HG03558 (cell line): Measurements from ENCODE around the gene MEX3A.
"Not testable (repeated sequence)": the region's sequence is repeated elsewhere in the genome, so short reads cannot be mapped to it uniquely, and the experiment has no call there.

Experiments used
- ATAC-seq: cut with Tn5 transposase; IDR thresholded peaks from one replicate; pipeline ENCODE4 v1.9.1; 2021; ENCODE audit warnings: moderate number of reproducible peaks; ENCODE audit not compliant: unreplicated experiment; ENCODE audit errors: extremely low read depth

The MEX3A gene, protein sequence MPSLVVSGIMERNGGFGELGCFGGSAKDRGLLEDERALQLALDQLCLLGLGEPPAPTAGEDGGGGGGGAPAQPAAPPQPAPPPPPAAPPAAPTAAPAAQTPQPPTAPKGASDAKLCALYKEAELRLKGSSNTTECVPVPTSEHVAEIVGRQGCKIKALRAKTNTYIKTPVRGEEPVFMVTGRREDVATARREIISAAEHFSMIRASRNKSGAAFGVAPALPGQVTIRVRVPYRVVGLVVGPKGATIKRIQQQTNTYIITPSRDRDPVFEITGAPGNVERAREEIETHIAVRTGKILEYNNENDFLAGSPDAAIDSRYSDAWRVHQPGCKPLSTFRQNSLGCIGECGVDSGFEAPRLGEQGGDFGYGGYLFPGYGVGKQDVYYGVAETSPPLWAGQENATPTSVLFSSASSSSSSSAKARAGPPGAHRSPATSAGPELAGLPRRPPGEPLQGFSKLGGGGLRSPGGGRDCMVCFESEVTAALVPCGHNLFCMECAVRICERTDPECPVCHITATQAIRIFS

GRCh38 chr1:156082309-156083091, at the start of gene MEX3A:
Gene MEX3A, minus strand, starts transcription at chr1:156082465. Its CDS starts 467 bp downstream, at chr1:156081998.
- ATAC-seq = no peak

GRCh38 chr1:156130578-156130942, 48.3 kb upstream of the MEX3A start:
- ATAC-seq = no peak

DNA sequence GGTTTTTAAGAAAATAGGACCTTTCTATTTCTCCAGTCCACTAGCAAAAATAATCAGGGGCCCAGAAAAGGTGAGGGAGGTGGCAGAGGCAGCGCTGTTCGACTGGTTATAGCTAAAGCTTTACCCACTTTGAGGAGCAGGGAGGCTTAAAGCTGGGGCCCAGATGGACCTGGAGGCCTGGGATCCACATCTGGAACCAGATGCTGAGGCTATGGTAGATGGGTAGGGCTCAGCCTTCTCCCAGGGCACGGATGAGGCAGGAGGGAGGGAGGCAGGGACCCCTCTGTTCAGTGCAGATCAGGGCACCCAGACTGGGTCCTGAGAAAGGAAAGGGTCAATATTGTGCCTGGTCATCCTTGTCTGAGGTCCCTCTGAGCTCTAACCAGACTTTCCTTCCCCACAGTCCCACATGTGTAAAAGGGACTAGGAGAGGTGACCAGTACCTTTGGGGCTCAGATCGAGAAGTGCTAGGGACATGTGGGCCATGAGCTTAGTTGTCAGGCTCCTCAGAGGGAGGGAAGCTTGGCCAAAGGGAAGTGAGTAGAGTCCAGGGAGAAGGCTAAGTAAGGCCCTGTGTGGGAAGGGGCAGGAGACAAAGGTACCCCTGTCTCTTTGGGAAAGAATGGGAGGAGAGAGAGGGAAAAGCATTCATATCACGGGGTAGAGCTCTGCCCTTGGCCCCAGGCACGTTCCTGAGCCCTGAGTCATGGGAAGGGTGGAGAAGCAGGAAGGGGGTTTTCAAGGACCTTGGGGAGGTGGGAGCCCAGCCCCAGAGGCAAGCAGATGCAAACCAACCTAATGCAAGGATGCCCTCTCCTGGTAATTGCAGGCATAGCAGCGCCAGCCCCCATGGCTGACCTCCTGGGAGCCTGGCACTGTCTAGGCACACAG, 47.7 kb upstream of the MEX3A start:
- ATAC-seq = no peak

DNA sequence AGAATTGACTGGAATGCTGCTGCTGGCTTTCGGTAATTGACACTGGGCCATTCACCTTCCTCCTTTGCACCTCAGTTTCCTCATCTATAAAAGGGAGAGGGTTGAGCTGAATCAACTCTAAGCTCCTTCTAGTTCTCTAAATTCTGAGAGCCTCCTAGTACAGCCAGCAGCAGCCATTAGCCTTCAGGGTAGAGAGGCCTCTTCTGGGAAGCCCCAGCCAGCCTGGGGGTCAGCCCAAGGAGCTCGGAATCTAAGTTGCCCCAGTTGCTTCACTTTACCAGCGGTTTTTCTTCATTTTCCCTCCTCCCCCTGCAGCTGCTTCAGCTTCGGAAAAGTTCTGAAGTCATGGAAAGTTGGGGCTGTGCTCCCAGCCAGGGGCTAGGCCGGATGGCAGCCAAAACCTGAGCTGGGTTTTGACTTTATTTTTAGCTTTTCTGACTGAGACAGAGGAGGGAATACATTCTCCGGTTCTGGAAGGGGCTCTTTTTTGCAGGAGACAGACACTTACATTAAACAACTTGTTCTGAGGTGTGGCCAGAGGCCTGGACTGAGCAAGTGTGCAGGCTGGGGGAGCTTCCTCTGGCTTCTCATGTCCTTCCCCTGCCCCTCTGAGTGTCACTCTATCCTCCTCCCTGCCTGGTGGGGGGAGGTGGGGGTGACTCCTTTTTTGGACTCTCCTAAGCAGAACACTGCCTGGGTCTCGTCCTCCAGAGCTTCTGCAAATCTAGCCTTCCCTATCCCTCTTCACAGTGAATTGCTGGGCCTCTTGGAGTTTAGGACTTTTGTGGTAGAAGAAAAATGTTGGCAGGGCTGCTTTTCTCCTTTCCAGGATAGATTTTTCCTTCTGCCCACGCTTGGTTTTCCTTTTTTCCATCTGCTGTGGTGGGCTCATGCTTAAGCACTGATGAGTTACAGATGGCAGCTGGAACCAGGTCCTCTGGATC, 46.7 kb upstream of the MEX3A start:
- no peak for ATAC-seq

DNA sequence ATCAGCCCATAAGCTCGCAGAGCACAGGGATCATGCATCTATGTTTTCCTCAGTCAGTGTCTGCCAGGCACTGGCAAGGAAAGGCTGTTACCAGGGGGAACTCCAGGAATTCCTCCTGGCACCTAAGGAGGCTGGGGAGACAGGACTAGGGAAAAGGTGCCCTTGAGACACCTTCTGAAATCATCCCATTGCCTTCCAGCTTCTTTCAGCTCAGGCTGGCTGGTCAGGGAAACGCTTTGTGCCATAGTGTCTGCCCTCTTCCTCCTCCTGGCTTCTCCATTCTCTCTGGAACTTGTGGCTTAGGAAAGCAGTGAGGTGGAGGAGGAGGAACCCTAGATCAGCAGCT, 46.0 kb upstream of the MEX3A start:
- no peak for ATAC-seq

- no peak for ATAC-seq
Observed at GRCh38 chr1:156126630-156127534, 44.6 kb upstream of the MEX3A start.

DNA sequence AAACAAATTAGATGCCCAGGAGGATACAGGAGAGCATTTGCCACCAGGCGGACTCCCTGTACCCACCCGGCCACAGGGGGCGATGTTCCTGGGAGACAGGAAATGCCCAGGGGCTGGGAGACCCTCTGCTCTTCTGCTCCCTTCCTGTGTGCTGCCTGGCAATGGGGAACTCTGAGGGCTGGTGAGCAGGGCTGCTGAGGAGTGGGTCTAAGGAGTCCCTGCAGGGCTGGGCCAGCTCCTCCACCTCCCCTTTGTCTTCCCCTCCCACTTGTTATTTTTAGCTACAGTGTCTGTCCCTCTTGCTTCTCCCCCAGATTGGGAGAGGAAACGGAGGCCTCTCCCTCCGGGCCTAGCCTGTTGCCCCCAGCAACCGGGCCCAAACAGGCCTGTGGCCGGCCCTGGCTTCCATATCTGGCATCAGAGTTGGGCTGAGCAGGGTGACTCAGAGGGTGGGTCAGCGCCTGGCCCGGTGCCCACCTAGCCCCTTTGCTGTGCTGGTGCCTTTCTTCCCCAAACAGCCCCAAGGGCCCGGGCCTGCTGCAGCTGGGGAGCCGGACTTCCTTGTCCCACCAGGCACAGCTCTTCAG, 43.9 kb upstream of the MEX3A start:
- no peak for ATAC-seq

GRCh38 chr1:156125544-156125943, 43.3 kb upstream of the MEX3A start:
- ATAC-seq = not testable (repeated sequence)

- ATAC-seq = no peak
Observed at GRCh38 chr1:156124557-156125483, 42.6 kb upstream of the MEX3A start.

DNA sequence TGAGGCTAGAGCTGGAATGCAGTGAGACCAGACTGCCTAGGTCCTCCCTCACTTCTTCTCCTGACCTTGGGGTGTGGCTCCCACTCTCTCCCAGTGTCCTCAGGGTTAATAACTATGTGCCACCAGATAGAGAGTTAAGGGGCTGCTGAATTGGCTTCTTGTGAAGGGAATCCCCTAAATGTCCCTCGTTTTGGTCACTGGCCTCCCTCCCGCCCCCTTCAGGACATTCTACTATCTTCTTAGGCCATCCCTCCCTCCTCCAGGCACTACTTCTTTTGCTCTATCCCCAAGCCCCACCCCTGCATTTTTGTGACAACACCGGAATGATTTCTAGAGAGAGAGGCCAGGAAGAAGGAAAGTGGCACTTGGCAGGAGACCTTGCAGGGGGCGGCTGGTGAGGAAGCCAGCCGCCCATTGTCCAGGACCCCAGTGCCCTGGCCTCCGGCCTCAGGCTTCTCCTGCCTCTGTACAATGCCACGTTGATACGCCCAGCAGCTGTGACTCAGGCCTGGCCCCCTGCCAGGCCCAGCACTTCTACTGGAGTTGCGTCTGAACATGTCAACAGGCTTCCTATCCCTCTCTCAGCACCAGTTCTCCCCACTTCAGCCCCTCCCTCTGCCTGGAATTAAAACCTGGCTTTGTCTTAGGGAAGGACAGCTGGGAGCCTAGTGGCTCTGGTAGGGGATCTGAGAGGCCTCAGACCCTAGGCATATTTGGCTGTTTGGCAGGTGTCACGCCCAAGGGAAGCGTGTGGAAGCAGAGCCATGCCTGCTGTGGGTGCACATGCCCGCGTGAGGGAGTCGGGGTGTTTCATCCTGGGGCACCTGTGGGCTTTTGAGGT, 41.3 kb upstream of the MEX3A start:
- ATAC-seq = no peak

GRCh38 chr1:156122519-156123355, 40.5 kb upstream of the MEX3A start:
- no peak for ATAC-seq

- ATAC-seq = no peak
Observed at GRCh38 chr1:156122086-156122485, 39.8 kb upstream of the MEX3A start.

DNA sequence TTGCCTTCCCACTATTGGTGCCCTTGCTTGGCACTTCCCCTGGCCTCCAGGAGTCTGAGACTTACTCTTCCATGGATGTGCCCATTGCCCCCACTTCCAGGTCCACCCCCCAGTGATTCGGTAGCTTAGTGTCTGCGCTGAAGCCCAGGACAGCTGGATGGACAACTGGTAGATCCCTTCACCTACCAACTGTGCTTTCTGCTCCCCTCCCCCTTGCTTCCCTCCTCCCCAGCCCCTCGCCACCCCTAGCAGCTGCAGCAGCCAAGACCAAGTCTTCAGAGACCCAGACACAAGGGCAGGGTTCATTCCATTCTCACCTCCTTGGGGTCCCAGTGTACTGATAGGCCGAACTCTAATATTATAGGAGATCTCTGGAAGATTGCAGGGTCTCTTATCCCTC, 39.2 kb upstream of the MEX3A start:
- ATAC-seq = no peak

- ATAC-seq = not testable (repeated sequence)
Observed at GRCh38 chr1:156121005-156121404, 38.7 kb upstream of the MEX3A start.

DNA sequence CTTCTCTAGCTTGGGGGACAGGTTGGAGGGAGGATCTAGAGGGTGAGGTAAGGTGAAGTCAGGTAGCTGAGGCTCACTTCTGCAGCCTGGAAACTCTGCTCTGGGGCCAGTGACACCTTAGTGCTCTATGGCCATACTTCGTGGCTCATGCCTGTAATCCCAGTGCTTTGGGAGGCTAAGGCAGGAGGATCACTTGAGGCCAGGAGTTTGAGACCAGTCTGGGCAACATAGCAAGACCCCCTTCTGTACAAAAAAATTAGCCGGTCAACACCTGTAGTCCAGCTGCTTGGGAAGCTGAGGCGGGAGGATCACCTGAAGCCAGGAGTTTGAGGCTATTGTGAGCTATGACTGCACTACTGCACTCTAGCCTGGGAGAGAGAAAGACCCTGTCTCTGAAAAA, 38.1 kb upstream of the MEX3A start:
- no peak for ATAC-seq
